GM18868 (cell line): ENCODE results near the gene EXOC7.

Experiments
- ATAC-seq: cut with Tn5 transposase; IDR thresholded peaks from one replicate; pipeline ENCODE4 v1.9.1; 2021; ENCODE audit warnings: mild to moderate bottlenecking, moderate library complexity; ENCODE audit not compliant: unreplicated experiment

The EXOC7 gene, protein sequence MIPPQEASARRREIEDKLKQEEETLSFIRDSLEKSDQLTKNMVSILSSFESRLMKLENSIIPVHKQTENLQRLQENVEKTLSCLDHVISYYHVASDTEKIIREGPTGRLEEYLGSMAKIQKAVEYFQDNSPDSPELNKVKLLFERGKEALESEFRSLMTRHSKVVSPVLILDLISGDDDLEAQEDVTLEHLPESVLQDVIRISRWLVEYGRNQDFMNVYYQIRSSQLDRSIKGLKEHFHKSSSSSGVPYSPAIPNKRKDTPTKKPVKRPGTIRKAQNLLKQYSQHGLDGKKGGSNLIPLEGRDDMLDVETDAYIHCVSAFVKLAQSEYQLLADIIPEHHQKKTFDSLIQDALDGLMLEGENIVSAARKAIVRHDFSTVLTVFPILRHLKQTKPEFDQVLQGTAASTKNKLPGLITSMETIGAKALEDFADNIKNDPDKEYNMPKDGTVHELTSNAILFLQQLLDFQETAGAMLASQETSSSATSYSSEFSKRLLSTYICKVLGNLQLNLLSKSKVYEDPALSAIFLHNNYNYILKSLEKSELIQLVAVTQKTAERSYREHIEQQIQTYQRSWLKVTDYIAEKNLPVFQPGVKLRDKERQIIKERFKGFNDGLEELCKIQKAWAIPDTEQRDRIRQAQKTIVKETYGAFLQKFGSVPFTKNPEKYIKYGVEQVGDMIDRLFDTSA

DNA sequence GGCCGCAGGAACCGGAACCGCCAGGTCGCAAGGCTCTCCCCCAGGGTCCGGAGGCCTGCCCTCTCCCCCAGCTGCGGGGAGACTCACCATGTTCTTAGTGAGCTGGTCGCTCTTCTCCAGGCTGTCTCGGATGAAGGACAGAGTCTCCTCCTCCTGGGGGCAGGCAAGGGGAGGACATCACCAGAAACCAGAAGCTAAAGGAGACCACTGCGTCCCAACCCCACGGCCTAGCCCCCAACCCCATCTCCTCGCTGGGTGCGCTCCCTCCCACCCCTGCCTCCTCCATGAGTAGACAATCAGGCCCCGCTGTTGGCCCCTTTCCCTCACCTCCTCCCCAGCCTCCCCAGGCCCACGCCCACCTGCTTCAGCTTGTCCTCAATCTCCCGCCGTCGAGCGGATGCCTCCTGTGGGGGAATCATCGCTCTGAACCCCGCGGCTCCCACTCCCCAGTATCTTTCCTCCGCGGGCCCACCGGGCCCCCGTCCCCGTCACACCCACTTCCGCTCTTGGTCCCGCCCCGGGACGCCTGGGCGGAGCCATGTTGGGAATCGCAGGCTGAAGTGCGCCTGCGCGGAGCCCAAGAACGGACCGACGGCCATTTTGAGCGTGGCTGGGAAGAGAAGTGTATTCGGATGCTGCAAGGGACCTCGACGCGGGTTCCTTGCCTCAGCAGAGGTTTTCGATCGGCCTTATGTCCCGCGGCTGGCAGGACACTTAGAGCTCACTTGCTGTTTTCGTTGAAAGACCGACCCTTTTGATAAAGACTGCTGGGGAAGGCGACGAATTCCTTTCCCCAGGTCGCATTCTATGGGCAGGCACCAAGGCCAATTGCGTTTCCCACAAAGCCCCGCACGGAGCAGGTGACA lies at the start of gene EXOC7:
EXOC7 (minus strand) TSS at position 514 of the 866 bp plus-strand sequence; CDS start at position 419, 95 bp downstream.
- ATAC-seq: peak; percentile 71

DNA sequence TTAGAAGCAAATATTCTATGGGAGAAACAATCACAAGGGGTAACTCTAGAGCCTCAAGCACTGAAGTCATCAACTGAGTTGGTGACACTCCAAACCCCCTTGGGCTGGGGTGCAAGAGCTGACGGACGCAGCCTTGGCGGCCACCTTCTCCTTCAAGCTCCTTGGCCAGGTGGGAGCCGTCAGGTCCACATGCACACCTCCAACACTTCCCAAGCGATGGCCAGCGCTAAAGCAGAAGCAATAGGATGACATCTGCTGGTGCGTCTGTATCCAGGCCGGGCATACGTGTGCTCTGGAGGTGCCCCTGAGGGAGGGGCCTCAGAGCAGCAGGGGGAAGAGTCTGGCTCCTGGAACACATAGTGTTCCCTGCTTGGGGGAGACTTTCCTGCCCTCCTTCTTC lies 49.6 kb upstream of the EXOC7 start:
- ATAC-seq: no peak

DNA sequence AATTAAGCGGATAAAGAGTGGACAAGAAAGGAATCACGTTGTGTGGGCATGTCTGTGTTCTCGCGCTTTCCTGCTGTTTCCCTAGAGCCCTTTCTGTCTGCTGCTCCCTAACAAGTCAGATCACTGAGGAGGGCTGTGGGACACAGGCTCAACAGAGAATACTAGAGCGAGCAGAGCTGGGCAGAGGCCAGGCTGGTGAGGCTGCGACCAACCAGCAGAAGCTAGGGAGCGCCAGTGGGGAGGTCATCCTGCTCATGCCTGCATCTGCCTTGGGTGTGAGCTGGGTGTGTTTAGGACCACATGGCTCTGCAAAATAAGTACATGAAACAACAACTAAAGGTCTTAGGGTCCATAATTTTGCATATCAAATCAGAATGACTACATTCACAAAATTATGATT lies 49.0 kb upstream of the EXOC7 start:
- no peak for ATAC-seq

DNA sequence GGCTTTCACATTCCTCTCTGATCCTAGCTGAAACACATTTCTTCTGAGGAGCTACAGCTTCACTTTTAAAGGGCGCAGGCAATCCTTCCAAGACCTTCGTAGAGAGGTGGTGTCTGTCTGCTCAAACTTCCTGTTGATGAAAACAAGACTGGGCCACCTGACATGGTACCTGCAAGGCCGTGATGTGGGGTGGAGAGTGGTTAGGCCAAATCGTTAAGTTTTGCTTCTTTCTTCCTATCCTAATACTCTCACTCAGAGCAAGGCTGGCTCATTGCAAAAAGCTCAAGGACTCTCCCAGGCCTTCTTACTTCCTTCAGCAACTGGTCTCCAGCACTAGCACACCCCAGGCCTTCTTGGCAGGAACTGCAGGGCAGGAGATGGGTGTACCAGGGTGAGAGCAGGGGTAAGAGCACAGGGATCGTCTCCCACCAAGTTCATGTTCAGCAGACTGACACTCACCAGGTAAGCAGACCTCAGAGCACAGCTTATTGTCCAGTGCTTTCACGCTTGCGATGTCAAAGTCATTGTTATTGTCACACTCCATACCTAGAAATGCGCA lies 48.4 kb upstream of the EXOC7 start:
- no peak for ATAC-seq

DNA sequence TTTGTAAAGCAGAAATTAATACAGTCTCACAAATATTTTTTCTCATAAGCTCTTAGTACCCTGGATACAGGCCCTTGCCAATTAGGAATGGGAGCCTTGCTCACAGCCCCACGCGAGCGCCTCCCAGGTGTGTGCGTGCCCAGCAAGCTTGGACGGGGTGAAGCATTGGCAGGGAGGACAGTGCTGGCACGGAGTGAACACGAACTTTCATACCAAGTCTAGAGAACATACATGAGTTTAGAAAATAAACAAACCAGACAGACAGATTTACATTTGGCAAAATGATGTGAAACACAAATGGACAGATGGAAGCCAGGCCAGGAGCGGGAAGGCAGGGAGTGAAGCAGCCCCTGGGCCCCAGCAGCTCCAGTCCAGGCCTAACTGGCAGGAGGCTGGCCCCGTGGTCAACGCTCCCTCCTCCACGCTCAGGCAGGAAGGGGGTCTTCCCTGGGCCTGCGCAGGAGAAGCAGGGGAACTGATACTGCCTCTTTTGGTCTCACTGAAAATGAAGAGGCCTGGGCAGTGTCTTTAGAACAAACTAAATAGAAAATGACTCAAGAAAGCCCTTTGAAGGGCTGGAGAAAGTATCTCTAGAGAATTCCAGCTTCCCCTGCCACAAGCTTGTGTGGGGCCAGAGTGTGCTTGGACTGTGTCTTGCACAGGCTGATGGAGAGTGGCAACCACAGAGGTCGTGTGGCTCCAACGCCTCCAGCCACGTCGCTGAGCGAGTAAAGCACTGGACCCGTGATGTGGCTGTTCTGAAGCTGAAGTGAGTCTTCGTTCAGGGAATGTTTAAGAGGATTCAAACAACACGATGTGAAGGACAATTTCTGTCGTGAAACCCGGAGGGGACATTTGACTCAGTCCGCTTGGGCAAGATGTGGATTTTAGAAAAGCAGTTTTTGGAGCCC lies 47.4 kb upstream of the EXOC7 start:
- ATAC-seq: no peak

DNA sequence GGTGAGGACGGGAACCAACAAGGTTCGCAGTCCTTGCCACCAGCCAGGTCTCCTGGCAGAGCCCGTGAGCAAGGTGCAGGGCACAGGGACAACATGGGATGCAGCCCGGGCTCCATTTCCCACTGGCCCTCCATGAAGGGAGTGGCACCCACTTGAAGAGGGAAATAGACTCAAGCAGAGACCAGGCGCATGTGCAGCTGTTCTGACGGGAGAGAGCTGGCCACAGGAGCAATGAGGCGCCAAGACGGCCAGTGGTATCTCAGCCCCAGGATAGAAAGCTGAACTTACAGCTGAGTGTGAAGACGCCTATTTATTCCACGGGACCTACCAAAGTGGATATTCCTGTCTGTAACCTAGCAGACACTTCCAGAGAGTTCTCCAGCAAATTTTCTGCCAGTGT lies 45.6 kb upstream of the EXOC7 start:
- ATAC-seq: no peak

DNA sequence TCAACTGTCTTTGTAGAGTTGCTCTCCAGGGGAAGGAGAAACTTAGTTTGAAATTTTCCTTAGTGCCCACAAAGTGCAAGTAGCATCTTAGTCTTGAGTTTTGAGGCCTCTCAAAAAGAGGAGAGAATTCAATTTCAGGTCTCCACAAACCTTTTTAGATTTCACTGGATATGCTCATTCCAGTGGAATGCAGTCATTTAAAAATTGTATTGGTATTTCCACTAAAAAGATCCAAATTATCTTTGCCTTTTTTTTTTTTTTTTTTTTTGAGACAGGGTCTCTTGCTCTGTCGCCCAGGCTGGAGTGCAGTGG lies 44.4 kb upstream of the EXOC7 start:
- ATAC-seq: no peak

DNA sequence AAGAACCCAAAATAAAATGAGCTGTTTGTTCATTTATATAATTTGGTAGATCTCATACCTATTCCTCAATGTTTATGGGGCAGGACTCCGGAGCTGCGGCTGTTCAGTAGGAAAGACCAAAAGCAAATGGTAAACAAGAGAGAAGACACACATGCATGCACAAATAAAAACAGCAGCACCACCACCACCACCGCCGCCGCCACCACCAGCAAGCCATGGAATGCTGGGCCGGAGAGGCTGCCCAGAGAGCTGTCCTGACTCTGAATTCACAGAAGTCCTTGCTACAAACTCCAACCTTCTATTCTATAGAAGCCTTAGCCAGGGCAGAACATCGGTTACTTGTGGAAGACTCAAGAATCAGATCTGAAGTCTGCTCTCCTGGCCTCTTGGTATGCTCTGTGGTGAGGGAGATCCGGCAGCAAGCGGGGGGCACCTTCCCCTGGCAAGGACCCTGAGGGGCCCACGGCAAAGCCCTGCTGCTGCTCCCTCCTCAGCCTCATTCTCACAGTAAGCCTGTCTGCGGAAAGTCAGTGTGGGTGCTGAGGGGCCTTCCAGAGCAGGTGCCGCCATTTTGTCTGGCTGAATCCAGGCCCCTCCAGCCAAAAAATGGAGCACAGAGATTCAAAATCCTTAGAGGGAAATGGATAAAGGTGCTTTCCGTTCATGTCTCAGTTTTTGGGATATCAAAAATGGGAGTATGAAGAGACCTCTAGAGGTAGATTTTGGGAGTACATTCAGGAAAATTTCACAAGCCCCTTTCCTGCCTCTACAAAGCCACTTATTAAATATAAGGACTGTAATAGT lies 43.8 kb upstream of the EXOC7 start:
- no peak for ATAC-seq

DNA sequence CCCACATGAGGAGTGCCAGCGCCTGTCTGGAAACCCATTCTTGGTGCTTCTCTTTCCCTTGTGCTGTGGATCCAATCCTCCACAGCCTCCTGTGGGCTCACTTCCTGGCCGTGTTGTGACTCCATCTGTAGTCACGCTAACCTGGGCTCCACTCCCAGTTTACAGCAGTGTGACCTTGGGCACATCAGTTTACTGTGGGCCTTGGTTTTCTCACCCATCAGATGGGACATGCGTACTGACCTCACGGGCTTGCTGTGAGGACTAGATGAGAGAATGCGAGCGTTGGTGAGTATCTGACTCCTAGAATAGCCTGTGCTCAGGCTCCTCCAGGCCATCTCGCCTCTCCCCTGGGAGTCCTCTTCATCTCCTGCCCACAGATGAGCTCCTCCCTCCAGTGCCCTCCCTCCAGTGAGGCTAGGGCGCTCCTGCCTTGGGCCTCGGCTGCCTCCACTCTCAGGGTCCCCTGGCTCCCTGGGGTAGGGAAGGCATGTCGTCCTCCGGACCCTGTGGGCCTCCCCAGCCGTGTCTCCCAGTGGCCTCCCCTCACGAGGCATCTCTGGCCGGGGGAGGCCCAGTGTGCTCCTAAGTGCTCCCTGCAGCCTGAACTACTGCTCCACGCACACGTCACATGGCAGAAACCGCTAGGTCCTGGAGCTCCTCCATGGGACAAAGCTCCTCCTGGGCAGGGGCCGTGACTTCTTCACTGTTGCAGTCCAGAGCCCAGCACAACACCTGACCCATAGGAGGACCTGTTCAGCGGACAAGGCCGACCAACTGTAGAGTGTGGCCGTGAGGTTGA lies 42.7 kb upstream of the EXOC7 start:
- ATAC-seq: no peak

DNA sequence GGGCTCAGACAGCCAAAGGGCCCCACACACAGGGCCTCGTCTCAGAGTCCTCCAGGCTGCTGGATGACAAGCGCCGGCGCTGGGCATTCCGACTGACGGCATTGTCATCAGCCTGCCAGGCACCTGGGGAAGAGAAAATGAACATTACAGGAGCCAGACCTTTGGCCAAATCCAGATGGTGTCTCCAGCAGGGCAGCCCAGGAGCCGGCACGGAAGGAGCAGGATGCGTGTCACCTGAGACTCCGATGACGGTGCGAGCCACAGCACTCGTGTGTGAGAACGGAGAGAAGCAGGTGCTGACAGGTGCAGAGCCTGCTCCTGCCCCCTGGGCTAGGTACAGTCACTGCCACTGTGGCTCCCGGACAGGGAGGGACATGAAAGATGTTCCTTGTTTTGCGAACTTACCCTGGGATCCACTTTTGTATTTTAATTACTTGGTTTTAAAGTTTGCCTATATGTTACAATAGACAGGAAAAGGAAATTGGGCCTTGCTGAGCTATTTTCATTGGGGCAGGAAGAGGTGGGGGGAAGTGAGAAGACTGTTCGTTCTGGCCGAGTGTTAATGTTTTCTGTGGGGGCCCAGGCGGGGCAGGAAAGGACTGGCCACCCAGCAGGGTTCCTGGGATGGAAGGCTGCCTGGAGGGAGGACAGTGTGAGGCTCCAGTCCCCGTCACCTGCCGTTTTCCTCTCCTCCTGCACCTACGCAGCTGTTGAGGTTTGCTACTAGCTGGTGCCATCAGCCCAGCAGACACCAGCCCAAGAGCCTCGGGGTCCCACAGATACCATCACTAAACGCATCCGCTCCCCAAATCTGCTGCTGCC lies 41.9 kb upstream of the EXOC7 start:
- ATAC-seq: no peak

DNA sequence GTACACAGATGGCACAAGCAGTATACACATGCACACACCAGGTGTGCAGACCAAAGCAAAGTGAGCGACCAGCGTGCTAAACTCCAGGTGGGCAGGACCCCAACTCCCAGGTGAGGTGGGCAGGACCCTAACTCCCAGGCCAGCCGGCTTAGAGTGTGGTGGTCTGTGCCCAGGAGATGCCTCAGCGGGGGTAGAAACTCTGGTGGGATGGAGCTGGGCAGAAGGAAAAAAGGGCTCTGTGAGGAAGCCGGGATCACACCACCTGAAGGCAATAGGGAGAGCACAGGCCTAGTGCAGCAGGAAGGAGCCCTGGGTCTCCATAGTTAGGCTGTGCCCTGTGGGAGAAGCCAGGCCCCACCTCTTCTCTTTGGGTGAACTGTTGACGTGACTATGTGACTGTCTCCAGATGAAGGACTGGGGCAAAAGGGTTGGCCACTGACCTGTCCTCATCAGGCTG lies 39.0 kb upstream of the EXOC7 start:
- no peak for ATAC-seq

DNA sequence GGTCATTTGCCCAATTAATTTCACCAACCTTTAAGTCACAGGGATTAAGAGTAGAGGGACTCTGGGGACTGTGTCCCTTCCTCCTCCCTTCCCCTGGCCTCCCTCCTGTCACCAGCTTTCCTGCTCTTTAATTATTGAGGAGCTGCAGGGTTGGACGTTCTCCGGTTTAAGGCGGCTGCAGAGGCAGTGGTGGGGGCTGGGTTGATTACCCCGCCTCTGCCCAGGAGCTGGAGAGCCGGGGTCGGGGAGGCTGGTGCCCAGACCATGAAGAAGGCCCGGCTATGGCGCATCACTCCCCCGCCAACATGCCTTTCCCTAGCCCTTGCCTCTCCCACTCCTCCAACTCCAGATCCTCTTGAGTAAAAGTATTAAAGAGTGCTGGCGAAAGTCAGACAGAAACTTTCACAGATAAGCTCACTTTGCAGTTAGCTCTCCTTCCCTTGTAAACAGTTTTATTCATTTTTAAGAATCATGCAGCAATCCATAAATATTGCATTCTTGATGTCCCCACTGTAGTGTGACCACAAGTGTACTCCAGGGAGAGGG lies 38.5 kb upstream of the EXOC7 start:
- ATAC-seq: no peak

DNA sequence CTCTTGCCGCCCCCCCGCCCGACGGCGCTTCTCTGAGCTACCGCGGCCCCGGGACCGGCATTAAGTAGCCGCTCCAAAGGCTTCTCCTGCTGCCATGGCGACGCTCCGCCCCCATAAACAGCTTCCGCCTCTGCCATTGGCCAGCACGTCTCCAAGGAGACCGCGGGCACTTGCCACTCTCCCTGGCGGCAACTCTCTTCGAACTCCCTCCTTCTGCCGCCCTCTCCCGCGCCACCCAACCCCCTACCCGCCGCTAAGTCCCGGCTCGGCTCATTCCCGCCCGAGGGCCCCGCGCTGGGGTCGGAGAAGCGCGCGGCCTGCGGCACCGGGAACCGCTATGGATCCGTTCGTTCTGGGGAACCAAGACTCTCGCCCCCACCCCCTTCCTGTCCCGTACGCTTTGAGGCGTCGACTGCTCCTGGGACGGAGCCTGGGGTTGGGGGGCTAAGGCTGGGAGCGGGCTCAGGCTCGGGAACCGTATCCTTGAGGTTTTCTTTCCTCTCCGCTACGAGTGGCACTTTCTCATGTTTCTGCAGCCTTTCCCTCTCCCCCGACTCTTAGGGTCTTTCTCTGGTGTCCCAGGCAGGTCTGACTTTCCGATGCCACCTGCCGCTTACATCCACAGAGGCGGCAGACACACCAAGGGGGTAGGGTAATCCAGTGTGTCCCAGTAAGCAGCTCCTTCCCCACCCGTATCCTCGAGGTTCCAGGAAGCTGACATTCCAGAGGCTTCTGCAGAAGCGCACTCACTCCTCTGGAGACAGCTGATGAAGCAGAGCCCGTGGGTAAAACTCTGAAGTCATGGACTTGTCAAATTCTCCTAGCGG lies 37.8 kb upstream of the EXOC7 start, which contains the start of gene FOXJ1:
FOXJ1 (minus strand) TSS at position 34 of the 827 bp plus-strand sequence. CDS start 850 bp downstream, outside the sequence.
- peak; percentile 69 for ATAC-seq

DNA sequence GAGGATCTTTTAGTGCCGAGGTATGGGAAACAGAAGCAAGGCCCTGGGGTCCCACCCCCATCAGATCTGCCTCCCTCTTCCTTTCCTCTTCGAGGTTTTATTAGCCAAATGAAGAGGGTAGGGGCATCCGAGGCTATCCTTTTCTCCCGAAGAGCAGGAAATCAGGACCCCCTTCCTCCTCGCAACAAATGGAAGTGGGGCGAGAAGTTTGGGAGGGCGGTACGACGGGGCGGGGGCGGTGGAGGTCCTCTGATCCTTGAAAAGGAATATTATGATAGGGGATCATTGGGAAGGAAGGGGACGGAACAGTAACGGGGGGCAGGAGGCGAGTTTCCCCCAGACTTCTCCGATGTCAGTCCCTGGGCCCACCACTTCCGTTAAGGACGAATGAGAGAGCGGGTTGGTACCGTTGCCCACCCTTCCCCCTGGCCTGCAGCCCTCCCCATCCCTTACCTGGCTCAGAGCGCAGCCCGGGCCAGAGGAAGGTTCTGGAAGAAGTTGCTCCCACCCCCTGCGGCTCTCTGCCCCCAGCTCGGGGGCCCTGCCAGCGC lies 37.1 kb upstream of the EXOC7 start:
- ATAC-seq: no peak

DNA sequence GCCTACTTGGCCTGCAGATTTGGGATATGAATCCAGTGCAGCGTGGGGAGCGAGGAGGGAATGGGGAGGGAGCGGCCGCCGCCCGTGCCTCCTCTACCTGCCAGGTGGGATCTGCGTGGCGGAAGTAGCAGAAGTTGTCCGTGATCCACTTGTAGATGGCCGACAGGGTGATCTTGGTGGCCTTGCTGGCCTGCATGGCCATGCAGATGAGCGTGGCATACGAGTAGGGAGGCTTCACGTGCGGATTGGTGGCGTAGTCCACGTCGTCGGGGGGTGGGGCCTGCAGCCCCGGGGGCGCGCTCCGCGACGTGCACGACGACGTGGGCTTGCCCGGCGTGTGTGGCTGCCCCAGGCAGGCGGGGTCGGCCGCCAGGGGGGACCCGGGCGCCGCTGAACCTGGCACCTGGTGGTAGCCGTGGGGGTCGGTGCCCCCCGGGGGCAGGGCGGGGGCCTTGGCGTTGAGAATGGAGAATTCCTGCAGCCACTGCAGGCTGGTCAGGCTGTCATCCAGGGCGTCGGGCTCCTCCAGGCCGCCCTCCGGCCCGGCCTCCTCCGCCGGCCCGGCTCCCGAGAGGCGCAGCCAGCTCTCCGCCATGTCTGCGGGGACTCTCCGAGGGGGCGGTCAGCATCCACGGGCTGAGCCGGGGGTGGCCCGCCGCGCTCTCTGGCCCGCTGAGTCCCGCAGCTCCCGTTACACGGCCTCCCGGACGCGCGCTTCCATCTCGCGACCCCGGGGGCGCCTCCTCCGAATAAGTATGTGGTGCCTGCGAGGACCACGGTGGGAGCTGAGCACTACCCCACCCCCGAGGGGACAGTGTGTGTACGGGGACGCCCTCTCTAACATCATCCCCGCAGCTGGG lies 36.4 kb upstream of the EXOC7 start:
- no peak for ATAC-seq
